Breast epithelium (tissue), 4 donors: Measurements from ENCODE around the gene MYO5B. TPM values are rescaled to one million over a fixed set of nuclear protein-coding genes. Genes with fewer than 3 reads are reported as not detected.

Experiments
- DNase-seq, 2 donors: peaks; one replicate each; pipeline ENCODE4 v3.0.0-alpha.2; 2019; ENCODE audit warnings: low spot score in 2 of 2
- H3K27ac ChIP-seq, 2 donors: fragments of 200-600 bp; sonication (generic) in 1 of 2; one replicate each; pipeline ENCODE4 v1.5.1; 2016 to 2019; ENCODE audit warnings: mild to moderate bottlenecking in 1 of 2
- H3K27me3 ChIP-seq, 2 donors: fragments of 200-600 bp; sonication (generic) in 1 of 2; one replicate each; pipeline versions ENCODE4 v1.5.1 to v1.6.0; 2017 to 2019; ENCODE audit warnings: control low read depth in 1 of 2, mild to moderate bottlenecking in 1 of 2
- H3K36me3 ChIP-seq: fragments of 200-600 bp; one replicate; pipeline ENCODE4 v1.5.1; 2019
- H3K4me1 ChIP-seq, 2 donors: fragments of 200-600 bp; sonication (generic); one replicate each; pipeline ENCODE4 v1.5.1; 2016 to 2019; ENCODE audit warnings: control low read depth in 1 of 2
- H3K4me3 ChIP-seq, 3 donors: fragments of 200-600 bp; sonication (generic); 1 replicate in 2 of 3; 2 replicates in 1 of 3; pipeline ENCODE4 v1.5.1; 2016 to 2019; ENCODE audit warnings: mild to moderate bottlenecking in 3 of 3, moderate library complexity in 2 of 3
- H3K9me3 ChIP-seq, 2 donors: fragments of 200-600 bp; sonication (generic) in 1 of 2; one replicate each; pipeline ENCODE4 v1.5.1; 2016 to 2019; ENCODE audit warnings: control low read depth in 1 of 2
- CTCF ChIP-seq, 3 donors: fragments of 450-650 bp; IDR thresholded peaks; one replicate each; pipeline ENCODE4 v1.5.1; 2016 to 2017; ENCODE audit warnings: antibody characterized with exemption in 3 of 3, mild to moderate bottlenecking in 3 of 3, moderate library complexity in 3 of 3
- POLR2A ChIP-seq: fragments of 450-650 bp; IDR thresholded peaks from one replicate; pipeline ENCODE4 v1.6.1; 2016; ENCODE audit warnings: antibody characterized with exemption, mild to moderate bottlenecking, moderate library complexity
- POLR2AphosphoS5 ChIP-seq, 3 donors: sonication (generic); formaldehyde crosslinking; IDR thresholded peaks; one replicate each; pipeline ENCODE4 v1.6.1; 2017; ENCODE audit warnings: antibody characterized with exemption in 3 of 3
- intact Hi-C: fragments of 100-400 bp; cut with DNase I; formaldehyde crosslinking; loops from one replicate; pipeline ENCODE4 v1.15.1; 2023; ENCODE audit warnings: low total_unique reads
- total RNA-seq, 3 donors: library from RNA; depleted of rRNA; stranded (reverse); fragments of >200 nt; gene quantifications; one replicate each; pipeline ENCODE4 v1.1.0, GENCODE V29; 2016

MYO5B gene
- total RNA-seq, 3 donors from 2014 or later, result 2.4 to 53.1 (median 22.0) TPM

GRCh38 chr18:50076277-50076676 is 118.7 kb downstream of the MYO5B start:
- DNase-seq, result no peak
- intact Hi-C loops, result no loop called here
- H3K9me3 ChIP-seq, result no peaks in the 10 kb centered on the region
- no peaks in the 10 kb centered on the region for H3K27me3 ChIP-seq
- H3K36me3 ChIP-seq, result no peaks in the 10 kb centered on the region
- H3K4me1 ChIP-seq, result no peaks in the 10 kb centered on the region
- no peak overlapping the region for H3K27ac ChIP-seq
- H3K4me3 ChIP-seq, result no peak overlapping the region
- TF ChIP-seq POLR2AphosphoS5 (IDR thresholded peaks at IDR 0.05) (no peak), POLR2A (no peak), CTCF (IDR thresholded peaks at IDR 0.05) (no peak)

GRCh38 chr18:50075772-50076171 is 119.2 kb downstream of the MYO5B start:
- Histone ChIP-seq H3K9me3 (no peaks in the 10 kb centered on the region), H3K36me3 (no peaks in the 10 kb centered on the region), H3K4me1 (no peaks in the 10 kb centered on the region), H3K27ac (no peak overlapping the region), H3K4me3 (no peak overlapping the region), H3K27me3 (no peaks in the 10 kb centered on the region)
- intact Hi-C loops, result no loop called here
- no peak for DNase-seq
- TF ChIP-seq POLR2A, result no peak
- no peak for TF ChIP-seq CTCF (IDR thresholded peaks at IDR 0.05)

GRCh38 chr18:50074404-50074803 is 120.5 kb downstream of the MYO5B start:
- H3K36me3 ChIP-seq, result no peaks in the 10 kb centered on the region
- no peak overlapping the region for H3K4me3 ChIP-seq
- H3K4me1 ChIP-seq, result no peaks in the 10 kb centered on the region
- no peak overlapping the region for H3K27ac ChIP-seq
- no peaks in the 10 kb centered on the region for H3K9me3 ChIP-seq
- intact Hi-C loops, result no loop called here
- no peak for DNase-seq
- TF ChIP-seq CTCF (IDR thresholded peaks at IDR 0.05) (no peak), POLR2AphosphoS5 (IDR thresholded peaks at IDR 0.05) (no peak), POLR2A (no peak)
- H3K27me3 ChIP-seq, result no peaks in the 10 kb centered on the region

GRCh38 chr18:50073319-50073718 is 121.6 kb downstream of the MYO5B start:
- no peak overlapping the region for H3K4me3 ChIP-seq
- intact Hi-C loops, result no loop called here
- H3K4me1 ChIP-seq, result no peaks in the 10 kb centered on the region
- no peak overlapping the region for H3K27ac ChIP-seq
- no peak for DNase-seq
- H3K9me3 ChIP-seq, result no peaks in the 10 kb centered on the region
- TF ChIP-seq CTCF (IDR thresholded peaks at IDR 0.05) (no peak), POLR2AphosphoS5 (IDR thresholded peaks at IDR 0.05) (no peak), POLR2A (no peak)
- H3K27me3 ChIP-seq, result no peaks in the 10 kb centered on the region
- H3K36me3 ChIP-seq, result no peaks in the 10 kb centered on the region

- no peak for DNase-seq
- intact Hi-C loops, result no loop called here
- H3K4me1 ChIP-seq, result no peaks in the 10 kb centered on the region
- H3K4me3 ChIP-seq, result no peak overlapping the region
- no peaks in the 10 kb centered on the region for H3K36me3 ChIP-seq
- no peak overlapping the region for H3K27ac ChIP-seq
- TF ChIP-seq CTCF (IDR thresholded peaks at IDR 0.05) (no peak), POLR2AphosphoS5 (IDR thresholded peaks at IDR 0.05) (no peak), POLR2A (no peak)
- H3K27me3 ChIP-seq, result no peaks in the 10 kb centered on the region
- H3K9me3 ChIP-seq, result no peaks in the 10 kb centered on the region
These were observed 122.8 kb downstream of the MYO5B start for GRCh38 chr18:50072146-50072545.
